HG02981 (cell line): Measurements from ENCODE around the gene CACNA1S.

Experiments used
- ATAC-seq: cut with Tn5 transposase; IDR thresholded peaks from one replicate; pipeline ENCODE4 v1.9.1; 2021; ENCODE audit warnings: mild to moderate bottlenecking, moderate library complexity; ENCODE audit not compliant: unreplicated experiment

CACNA1S gene

GRCh38 chr1:201140941-201141260 is 28.7 kb upstream of the CACNA1S start:
- no peak for ATAC-seq

GRCh38 chr1:201140235-201140940 is 28.2 kb upstream of the CACNA1S start:
- no peak for ATAC-seq

GRCh38 chr1:201139756-201140155 is 27.5 kb upstream of the CACNA1S start:
- no peak for ATAC-seq

GRCh38 chr1:201139306-201139705 is 27.1 kb upstream of the CACNA1S start:
- ATAC-seq: no peak

- no peak for ATAC-seq
Observed at GRCh38 chr1:201138311-201138840, 26.1 kb upstream of the CACNA1S start.

- ATAC-seq: no peak
Observed at GRCh38 chr1:201137579-201138310, 25.5 kb upstream of the CACNA1S start.

- no peak for ATAC-seq
Observed at GRCh38 chr1:201137024-201137392, 24.8 kb upstream of the CACNA1S start.

- no peak for ATAC-seq
Observed at GRCh38 chr1:201136355-201137023, 24.3 kb upstream of the CACNA1S start.

- no peak for ATAC-seq
Observed at GRCh38 chr1:201134405-201134804, 22.2 kb upstream of the CACNA1S start.

- no peak for ATAC-seq
Observed at GRCh38 chr1:201131398-201131797, 19.2 kb upstream of the CACNA1S start.

GRCh38 chr1:201128962-201129361 is 16.7 kb upstream of the CACNA1S start:
- ATAC-seq: no peak

GRCh38 chr1:201128476-201128875 is 16.2 kb upstream of the CACNA1S start:
- no peak for ATAC-seq

GRCh38 chr1:201127755-201128455 is 15.7 kb upstream of the CACNA1S start:
- ATAC-seq: no peak

- no peak for ATAC-seq
Observed at GRCh38 chr1:201126832-201127754, 14.9 kb upstream of the CACNA1S start, which contains the start of gene ASCL5. Gene ASCL5, minus strand, starts transcription at chr1:201127184. Its CDS starts 11,812 bp downstream, at chr1:201115372.

- ATAC-seq: no peak
Observed at GRCh38 chr1:201126463-201126831, 14.2 kb upstream of the CACNA1S start.

GRCh38 chr1:201125800-201126199 is 13.6 kb upstream of the CACNA1S start:
- no peak for ATAC-seq

- ATAC-seq: no peak
Observed at GRCh38 chr1:201125019-201125418, 12.8 kb upstream of the CACNA1S start.

GRCh38 chr1:201123866-201124265 is 11.6 kb upstream of the CACNA1S start:
- ATAC-seq: no peak

GRCh38 chr1:201122321-201122957 is 10.2 kb upstream of the CACNA1S start:
- ATAC-seq: no peak
